Loucy (cell line): ENCODE results near the gene RNFT2.

Experiments
- H2AFZ ChIP-seq: fragments of 200-600 bp; sonication (generic); 2 replicates; pipeline ENCODE4 v1.6.0; 2016; ENCODE audit warnings: antibody characterized with exemption, mild to moderate bottlenecking, low read length, moderate library complexity
- H3F3A ChIP-seq: fragments of 200-600 bp; 2 replicates; pipeline ENCODE4 v1.6.0; 2016; ENCODE audit warnings: antibody characterized with exemption, low read depth, mild to moderate bottlenecking
- H3K27me3 ChIP-seq: fragments of 200-600 bp; sonication (generic); 2 replicates; pipeline ENCODE4 v1.6.1; 2014; ENCODE audit warnings: low read length, mild to moderate bottlenecking; ENCODE audit not compliant: insufficient read depth, poor library complexity, severe bottlenecking
- H3K36me3 ChIP-seq: fragments of 200-600 bp; sonication (generic); 2 replicates; pipeline ENCODE4 v1.6.1; 2016; ENCODE audit warnings: low read length; ENCODE audit not compliant: insufficient read depth
- H3K4me1 ChIP-seq: fragments of 200-600 bp; sonication (generic); 2 replicates; pipeline ENCODE4 v1.5.1; 2014; ENCODE audit warnings: low read length, mild to moderate bottlenecking; ENCODE audit not compliant: insufficient read depth, poor library complexity, severe bottlenecking
- H3K4me2 ChIP-seq: fragments of 200-600 bp; sonication (generic); 2 replicates; pipeline ENCODE4 v1.6.0; 2014; ENCODE audit warnings: antibody characterized with exemption, low read length, low read depth, mild to moderate bottlenecking; ENCODE audit not compliant: poor library complexity, severe bottlenecking
- H3K4me3 ChIP-seq: fragments of 200-600 bp; sonication (generic); 2 replicates; pipeline ENCODE4 v1.5.1; 2014; ENCODE audit warnings: low read length, mild to moderate bottlenecking, mixed read lengths; ENCODE audit not compliant: poor library complexity, severe bottlenecking
- H3K79me2 ChIP-seq: fragments of 200-600 bp; sonication (generic); 2 replicates; pipeline ENCODE4 v1.6.1; 2014; ENCODE audit warnings: low read length; ENCODE audit not compliant: insufficient read depth
- H3K9ac ChIP-seq: fragments of 200-600 bp; sonication (generic); 2 replicates; pipeline ENCODE4 v1.6.0; 2014; ENCODE audit warnings: mild to moderate bottlenecking, low read depth, low read length, moderate library complexity; ENCODE audit not compliant: poor library complexity, severe bottlenecking
- H3K9me2 ChIP-seq: fragments of 200-600 bp; sonication (generic); replicated peaks from 2 replicates; pipeline ENCODE4 v1.6.1; 2016; ENCODE audit warnings: low read depth, low read length, mixed read lengths
- H3K9me3 ChIP-seq: fragments of 200-600 bp; sonication (generic); 2 replicates; pipeline ENCODE4 v1.6.1; 2014; ENCODE audit warnings: mild to moderate bottlenecking, antibody characterized with exemption, low read length, low read depth; ENCODE audit not compliant: insufficient read depth
- H4K20me1 ChIP-seq: fragments of 200-600 bp; sonication (generic); 2 replicates; pipeline ENCODE4 v1.6.0; 2014; ENCODE audit warnings: antibody characterized with exemption, low read length, mild to moderate bottlenecking; ENCODE audit not compliant: insufficient read depth, poor library complexity, severe bottlenecking
- EZH2phosphoT487 ChIP-seq: fragments of 200-600 bp; IDR thresholded peaks from 2 replicates; pipeline ENCODE4 v1.6.1; 2018; ENCODE audit warnings: antibody characterized with exemption, mild to moderate bottlenecking, moderate library complexity, borderline replicate concordance
- TF ChIP-seq, protein P1 (sequence below): fragments of 200-600 bp; sonication (generic); conservative IDR thresholded peaks from 2 replicates; pipeline ENCODE4 v1.5.1; 2014; ENCODE audit warnings: mild to moderate bottlenecking, antibody characterized with exemption, low read length

The RNFT2 gene

DNA sequence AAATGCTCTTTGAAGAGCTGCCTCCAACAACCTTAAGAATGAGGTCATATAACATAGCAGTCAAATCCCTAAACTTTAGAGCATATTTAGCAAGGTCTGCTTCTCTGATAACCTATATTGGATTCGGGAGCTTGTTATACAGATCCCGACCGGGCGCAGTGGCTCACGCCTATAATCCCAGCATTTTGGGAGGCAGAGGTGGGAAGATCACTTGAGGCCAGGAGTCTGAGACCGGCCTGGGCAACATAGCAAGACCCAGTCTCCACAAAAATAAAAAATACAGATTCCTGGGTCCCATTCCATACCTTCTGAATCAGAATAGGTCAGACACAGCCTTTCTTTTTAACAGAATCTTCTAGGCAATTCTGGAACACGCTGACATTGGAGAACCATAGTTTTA is 46.9 kb upstream of the RNFT2 start:
- TF ChIP-seq, protein P1, sequence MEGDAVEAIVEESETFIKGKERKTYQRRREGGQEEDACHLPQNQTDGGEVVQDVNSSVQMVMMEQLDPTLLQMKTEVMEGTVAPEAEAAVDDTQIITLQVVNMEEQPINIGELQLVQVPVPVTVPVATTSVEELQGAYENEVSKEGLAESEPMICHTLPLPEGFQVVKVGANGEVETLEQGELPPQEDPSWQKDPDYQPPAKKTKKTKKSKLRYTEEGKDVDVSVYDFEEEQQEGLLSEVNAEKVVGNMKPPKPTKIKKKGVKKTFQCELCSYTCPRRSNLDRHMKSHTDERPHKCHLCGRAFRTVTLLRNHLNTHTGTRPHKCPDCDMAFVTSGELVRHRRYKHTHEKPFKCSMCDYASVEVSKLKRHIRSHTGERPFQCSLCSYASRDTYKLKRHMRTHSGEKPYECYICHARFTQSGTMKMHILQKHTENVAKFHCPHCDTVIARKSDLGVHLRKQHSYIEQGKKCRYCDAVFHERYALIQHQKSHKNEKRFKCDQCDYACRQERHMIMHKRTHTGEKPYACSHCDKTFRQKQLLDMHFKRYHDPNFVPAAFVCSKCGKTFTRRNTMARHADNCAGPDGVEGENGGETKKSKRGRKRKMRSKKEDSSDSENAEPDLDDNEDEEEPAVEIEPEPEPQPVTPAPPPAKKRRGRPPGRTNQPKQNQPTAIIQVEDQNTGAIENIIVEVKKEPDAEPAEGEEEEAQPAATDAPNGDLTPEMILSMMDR, result no peak
- no peak for TF ChIP-seq EZH2phosphoT487

DNA sequence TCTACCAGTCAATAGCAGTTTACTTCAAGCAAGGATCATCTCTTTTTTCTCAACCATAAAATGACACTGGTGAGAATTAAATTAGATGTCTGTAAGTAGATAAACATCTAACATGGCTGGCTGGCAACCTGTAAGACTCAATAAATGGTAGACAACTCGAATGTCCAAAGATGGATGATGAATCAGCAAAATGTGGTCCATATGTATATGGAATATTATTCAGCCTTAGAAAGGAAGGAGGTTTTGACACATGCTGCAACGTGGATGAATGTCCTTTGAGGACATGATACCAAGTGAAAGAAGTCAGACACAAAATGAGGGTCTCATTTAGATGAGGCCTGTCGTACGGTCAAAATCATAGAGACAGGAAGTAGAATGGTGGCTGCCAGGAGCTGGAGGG is 46.5 kb upstream of the RNFT2 start:
- Histone ChIP-seq H3K4me1 (peaks cover 3% of the 10 kb centered on the region), H3K79me2 (no peaks in the 10 kb centered on the region), H4K20me1 (no peaks in the 10 kb centered on the region), H3K9me2 (no peaks in the 10 kb centered on the region), H3K9me3 (no peaks in the 10 kb centered on the region), H3F3A (no peaks in the 10 kb centered on the region), H3K4me3 (no peak overlapping the region), H3K36me3 (no peaks in the 10 kb centered on the region), H3K4me2 (no peak overlapping the region), H3K9ac (no peak overlapping the region), H2AFZ (no peak overlapping the region), H3K27me3 (no peaks in the 10 kb centered on the region)
- TF ChIP-seq, protein P1, result no peak
- no peak for TF ChIP-seq EZH2phosphoT487

More for the DNA sequence above, 46.9 kb upstream of the RNFT2 start:
- H3K9me2 ChIP-seq, result no peaks in the 10 kb centered on the region
- H3K4me1 ChIP-seq, result peaks cover 3% of the 10 kb centered on the region
- no peak overlapping the region for H3K4me3 ChIP-seq
- H3K27me3 ChIP-seq, result no peaks in the 10 kb centered on the region
- no peaks in the 10 kb centered on the region for H4K20me1 ChIP-seq
- H3K79me2 ChIP-seq, result no peaks in the 10 kb centered on the region
- H3K4me2 ChIP-seq, result no peak overlapping the region
- no peaks in the 10 kb centered on the region for H3K9me3 ChIP-seq
- H2AFZ ChIP-seq, result no peak overlapping the region
- no peak overlapping the region for H3K9ac ChIP-seq
- no peaks in the 10 kb centered on the region for H3F3A ChIP-seq
- H3K36me3 ChIP-seq, result no peaks in the 10 kb centered on the region

DNA sequence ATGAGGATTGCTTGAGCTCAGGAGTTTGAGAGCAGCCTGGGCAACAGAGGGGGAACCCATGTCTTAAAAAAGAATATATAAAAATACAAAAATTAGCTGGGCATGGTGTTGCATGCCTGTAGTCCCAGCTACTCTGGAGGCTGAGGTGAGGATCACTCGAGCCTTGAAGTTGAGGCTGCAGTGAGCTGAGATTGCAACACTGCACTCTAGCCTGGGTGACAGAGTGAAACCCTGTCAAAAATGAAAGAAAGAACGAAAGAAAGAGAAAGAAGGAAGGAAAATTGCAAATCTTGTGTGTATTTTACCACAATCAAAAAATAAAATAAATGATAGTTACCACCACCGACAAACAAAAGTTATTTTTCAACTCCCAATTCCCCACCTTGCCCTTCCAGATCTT is 45.5 kb upstream of the RNFT2 start:
- Histone ChIP-seq H3K9ac (no peak overlapping the region), H3K4me1 (peaks cover 3% of the 10 kb centered on the region)

More for the DNA sequence above, 45.5 kb upstream of the RNFT2 start:
- Histone ChIP-seq H3F3A (no peaks in the 10 kb centered on the region), H2AFZ (no peak overlapping the region), H3K36me3 (no peaks in the 10 kb centered on the region), H3K4me2 (no peak overlapping the region), H3K4me3 (no peak overlapping the region), H3K79me2 (no peaks in the 10 kb centered on the region), H3K27me3 (no peaks in the 10 kb centered on the region), H4K20me1 (no peaks in the 10 kb centered on the region), H3K9me2 (no peaks in the 10 kb centered on the region), H3K9me3 (no peaks in the 10 kb centered on the region)
- TF ChIP-seq EZH2phosphoT487, result no peak
- TF ChIP-seq, protein P1, result no peak
